ENCODE data around the gene CMTM6.

The CMTM6 gene

DNA sequence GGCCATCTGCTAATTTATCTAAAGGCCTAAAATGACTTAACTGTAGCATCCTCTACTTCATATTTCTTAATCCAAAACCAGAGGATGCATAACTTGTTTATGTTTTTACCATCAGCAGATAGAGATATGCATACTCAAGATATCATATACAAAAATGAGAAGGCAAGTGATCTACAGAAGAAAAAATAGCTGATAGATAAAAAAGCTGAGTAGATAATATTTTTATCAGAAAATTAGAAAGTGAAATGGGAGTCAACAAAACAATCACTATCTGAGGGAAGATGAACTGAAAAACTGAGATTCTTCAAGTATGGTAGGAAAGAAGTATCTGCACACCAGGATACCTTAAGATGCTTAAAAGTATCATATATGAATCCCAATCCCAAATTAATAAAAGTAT lies 42.7 kb upstream of the CMTM6 start:
- no peak overlapping the region for H3K27ac ChIP-seq (ENCODE audit: poor library complexity, severe bottlenecking)
- DNase-seq (ENCODE audit: low spot score) (no peak), ATAC-seq (ENCODE audit: low read depth) (no peak)
- H3K27me3 ChIP-seq (ENCODE audit: insufficient read depth, poor library complexity, severe bottlenecking): no peaks in the 10 kb centered on the region
- TF ChIP-seq, protein P1, sequence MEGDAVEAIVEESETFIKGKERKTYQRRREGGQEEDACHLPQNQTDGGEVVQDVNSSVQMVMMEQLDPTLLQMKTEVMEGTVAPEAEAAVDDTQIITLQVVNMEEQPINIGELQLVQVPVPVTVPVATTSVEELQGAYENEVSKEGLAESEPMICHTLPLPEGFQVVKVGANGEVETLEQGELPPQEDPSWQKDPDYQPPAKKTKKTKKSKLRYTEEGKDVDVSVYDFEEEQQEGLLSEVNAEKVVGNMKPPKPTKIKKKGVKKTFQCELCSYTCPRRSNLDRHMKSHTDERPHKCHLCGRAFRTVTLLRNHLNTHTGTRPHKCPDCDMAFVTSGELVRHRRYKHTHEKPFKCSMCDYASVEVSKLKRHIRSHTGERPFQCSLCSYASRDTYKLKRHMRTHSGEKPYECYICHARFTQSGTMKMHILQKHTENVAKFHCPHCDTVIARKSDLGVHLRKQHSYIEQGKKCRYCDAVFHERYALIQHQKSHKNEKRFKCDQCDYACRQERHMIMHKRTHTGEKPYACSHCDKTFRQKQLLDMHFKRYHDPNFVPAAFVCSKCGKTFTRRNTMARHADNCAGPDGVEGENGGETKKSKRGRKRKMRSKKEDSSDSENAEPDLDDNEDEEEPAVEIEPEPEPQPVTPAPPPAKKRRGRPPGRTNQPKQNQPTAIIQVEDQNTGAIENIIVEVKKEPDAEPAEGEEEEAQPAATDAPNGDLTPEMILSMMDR (IDR thresholded peaks at IDR 0.05; ENCODE audit: poor library complexity, severe bottlenecking): no peak
- H3K9me3 ChIP-seq (ENCODE audit: severe bottlenecking): no peaks in the 10 kb centered on the region
- peaks cover 22% of the 10 kb centered on the region for H3K36me3 ChIP-seq (ENCODE audit: low read depth)
- H3K4me3 ChIP-seq (ENCODE audit: severe bottlenecking): no peak overlapping the region
- H3K4me1 ChIP-seq (ENCODE audit: insufficient read depth, poor library complexity, severe bottlenecking): no peaks in the 10 kb centered on the region

DNA sequence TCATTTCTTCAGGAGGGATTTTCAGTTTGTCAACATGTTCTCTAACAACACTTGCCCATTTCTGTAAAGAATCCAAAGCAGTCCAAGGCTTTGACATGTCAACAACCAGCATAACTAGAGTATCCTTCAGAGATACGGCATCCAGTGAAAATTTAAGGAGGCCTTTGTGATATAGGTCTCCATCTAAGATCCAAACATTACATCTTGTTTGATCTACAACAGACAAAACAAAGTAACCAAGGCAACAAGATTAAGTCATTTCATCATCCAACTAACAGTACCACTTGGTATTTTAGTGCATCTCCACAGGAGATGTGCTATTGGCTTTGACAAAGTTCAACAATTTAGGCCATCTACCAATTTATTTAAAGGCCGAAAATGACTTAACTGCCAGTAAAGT lies 42.2 kb upstream of the CMTM6 start:
- H3K27me3 ChIP-seq (ENCODE audit: insufficient read depth, poor library complexity, severe bottlenecking): no peaks in the 10 kb centered on the region
- no peak for DNase-seq (ENCODE audit: low spot score)
- H3K36me3 ChIP-seq (ENCODE audit: low read depth): peaks cover 26% of the 10 kb centered on the region
- TF ChIP-seq, protein P1 (IDR thresholded peaks at IDR 0.05; ENCODE audit: poor library complexity, severe bottlenecking): no peak
- no peak overlapping the region for H3K4me3 ChIP-seq (ENCODE audit: severe bottlenecking)
- no peak for ATAC-seq (ENCODE audit: low read depth)
- H3K4me1 ChIP-seq (ENCODE audit: insufficient read depth, poor library complexity, severe bottlenecking): no peaks in the 10 kb centered on the region
- H3K9me3 ChIP-seq (ENCODE audit: severe bottlenecking): no peaks in the 10 kb centered on the region
- H3K27ac ChIP-seq (ENCODE audit: poor library complexity, severe bottlenecking): no peak overlapping the region

DNA sequence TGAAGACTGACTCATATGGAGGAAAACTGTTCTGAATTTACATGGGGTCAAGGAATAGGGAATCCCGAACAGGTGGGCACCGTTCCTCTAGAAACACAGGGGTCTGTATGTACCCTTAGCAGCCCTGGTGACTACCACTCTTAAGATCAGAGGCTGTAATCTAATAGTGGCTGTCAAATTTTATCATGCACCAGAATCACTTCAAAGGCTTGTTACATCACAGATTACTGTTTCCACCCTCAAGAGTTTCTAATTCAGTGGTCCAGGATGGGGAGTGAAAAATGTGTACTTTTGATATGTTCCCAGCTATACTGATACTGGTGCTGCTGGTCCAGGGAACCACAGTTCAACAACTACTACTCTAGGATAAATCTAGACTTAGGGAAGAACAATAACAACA lies 40.2 kb upstream of the CMTM6 start:
- no peaks in the 10 kb centered on the region for H3K9me3 ChIP-seq (ENCODE audit: severe bottlenecking)
- TF ChIP-seq, protein P1 (IDR thresholded peaks at IDR 0.05; ENCODE audit: poor library complexity, severe bottlenecking): no peak
- H3K27ac ChIP-seq (ENCODE audit: poor library complexity, severe bottlenecking): no peak overlapping the region
- H3K4me3 ChIP-seq (ENCODE audit: severe bottlenecking): no peak overlapping the region
- H3K4me1 ChIP-seq (ENCODE audit: insufficient read depth, poor library complexity, severe bottlenecking): no peaks in the 10 kb centered on the region
- ATAC-seq (ENCODE audit: low read depth) (no peak), DNase-seq (ENCODE audit: low spot score) (no peak)
- peaks cover 30% of the 10 kb centered on the region for H3K36me3 ChIP-seq (ENCODE audit: low read depth)
- H3K27me3 ChIP-seq (ENCODE audit: insufficient read depth, poor library complexity, severe bottlenecking): no peaks in the 10 kb centered on the region

DNA sequence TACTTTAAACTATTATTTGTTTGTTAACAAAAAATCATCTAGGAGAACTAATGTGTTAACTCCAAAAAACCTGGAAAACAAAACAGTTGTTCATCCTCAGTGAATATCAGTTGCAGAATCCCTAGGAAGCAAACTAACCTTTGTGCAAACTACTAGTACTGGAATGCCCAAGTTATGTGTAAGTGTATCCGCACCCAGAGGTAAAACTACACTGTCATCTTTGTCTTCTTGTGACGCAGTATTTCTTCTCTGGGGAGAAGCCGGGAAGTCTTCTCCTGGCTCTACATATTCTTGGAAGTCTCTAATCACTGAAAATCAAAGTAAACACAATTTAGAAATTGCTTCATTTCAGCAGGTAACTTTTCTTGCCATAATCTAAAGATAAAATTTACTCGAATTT lies 38.2 kb upstream of the CMTM6 start:
- ATAC-seq (ENCODE audit: low read depth) (no peak), DNase-seq (ENCODE audit: low spot score) (no peak)
- Histone ChIP-seq H3K27me3 (ENCODE audit: insufficient read depth, poor library complexity, severe bottlenecking) (no peaks in the 10 kb centered on the region), H3K27ac (ENCODE audit: poor library complexity, severe bottlenecking) (no peak overlapping the region), H3K36me3 (ENCODE audit: low read depth) (peaks cover 30% of the 10 kb centered on the region), H3K9me3 (ENCODE audit: severe bottlenecking) (no peaks in the 10 kb centered on the region), H3K4me3 (ENCODE audit: severe bottlenecking) (no peak overlapping the region), H3K4me1 (ENCODE audit: insufficient read depth, poor library complexity, severe bottlenecking) (no peaks in the 10 kb centered on the region)
- TF ChIP-seq, protein P1 (IDR thresholded peaks at IDR 0.05; ENCODE audit: poor library complexity, severe bottlenecking): no peak

DNA sequence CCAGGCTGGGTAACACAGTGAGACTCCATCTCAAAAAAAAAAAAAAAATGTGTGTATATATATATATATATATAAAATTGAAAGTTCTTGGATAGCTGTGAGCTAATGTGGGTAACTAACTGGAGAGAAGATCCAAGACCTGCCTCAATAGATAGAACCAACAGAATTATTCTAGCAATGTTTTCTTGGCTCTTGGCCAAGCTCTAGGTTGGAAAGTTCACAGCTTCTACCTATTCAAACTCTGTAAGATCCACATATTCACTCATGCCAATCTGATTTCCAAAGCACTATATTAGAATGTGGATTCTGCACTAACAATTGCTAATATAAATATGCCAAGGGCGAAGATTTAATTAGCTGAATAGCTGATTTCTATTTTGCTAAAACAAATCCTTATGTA lies 29.8 kb upstream of the CMTM6 start:
- TF ChIP-seq, protein P1 (IDR thresholded peaks at IDR 0.05; ENCODE audit: poor library complexity, severe bottlenecking): no peak
- Histone ChIP-seq H3K4me1 (ENCODE audit: insufficient read depth, poor library complexity, severe bottlenecking) (no peaks in the 10 kb centered on the region), H3K9me3 (ENCODE audit: severe bottlenecking) (no peaks in the 10 kb centered on the region), H3K36me3 (ENCODE audit: low read depth) (peaks cover 54% of the 10 kb centered on the region), H3K27ac (ENCODE audit: poor library complexity, severe bottlenecking) (no peak overlapping the region), H3K4me3 (ENCODE audit: severe bottlenecking) (no peak overlapping the region), H3K27me3 (ENCODE audit: insufficient read depth, poor library complexity, severe bottlenecking) (no peaks in the 10 kb centered on the region)
- no peak for ATAC-seq (ENCODE audit: low read depth)
- no peak for DNase-seq (ENCODE audit: low spot score)

Measured in RWPE2 (cell line).